NCI-H187 (cell line): Measurements from ENCODE around the gene MED7.

Experiments used
- DNase-seq, 2 experiments: peaks; one replicate each; lab custom pipeline; 2025; lab: John Stamatoyannopoulos, UW

The MED7 gene

DNA sequence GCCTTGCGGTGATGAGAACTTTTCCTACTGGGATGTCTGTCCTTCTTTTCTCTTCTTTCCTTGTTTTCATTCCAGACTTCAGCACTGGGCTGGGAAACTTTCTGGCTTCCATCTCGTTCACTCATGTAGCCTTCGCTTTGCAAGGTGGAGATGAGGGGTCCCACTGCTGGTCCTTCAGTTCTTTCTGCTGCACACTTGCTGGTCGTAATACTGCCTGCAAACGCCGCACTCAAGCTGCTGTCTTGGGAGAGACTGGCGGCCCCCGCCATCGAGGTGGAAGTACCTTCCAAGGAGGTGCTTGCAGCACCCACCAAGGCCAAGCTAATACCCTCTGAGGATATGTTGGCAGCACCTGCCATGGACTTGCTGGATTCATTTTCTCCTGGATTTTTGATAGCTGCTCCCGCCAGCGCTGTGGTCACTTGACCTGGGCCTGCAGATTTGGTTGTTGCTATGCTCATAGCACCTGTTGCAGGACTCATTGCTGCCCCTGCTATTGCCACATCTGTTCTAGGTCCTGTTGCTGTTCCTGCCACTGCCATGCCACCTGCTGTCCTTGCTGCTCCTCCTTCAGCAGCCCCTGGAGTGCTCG is 20.4 kb upstream of the MED7 start:
- no peak for DNase-seq

DNA sequence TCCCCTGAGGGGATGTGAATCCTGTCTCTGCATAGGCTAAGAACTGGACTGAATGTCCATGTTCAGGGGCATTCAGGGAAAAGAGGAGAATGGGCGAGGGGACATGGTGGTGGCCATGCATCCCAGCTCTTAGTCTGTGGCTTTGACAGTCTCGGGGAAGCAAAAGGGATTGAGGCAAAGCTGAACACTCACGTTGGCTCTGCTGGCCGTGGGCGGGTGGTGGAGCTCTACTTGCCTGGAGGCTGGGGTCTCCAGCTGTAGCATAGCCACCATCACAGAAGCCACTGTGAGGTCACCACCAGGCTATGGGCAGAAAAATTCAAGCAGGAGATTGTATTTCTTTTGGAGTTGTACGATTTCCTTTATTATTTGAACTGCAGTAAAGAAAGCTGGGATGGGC is 19.3 kb upstream of the MED7 start:
- DNase-seq: no peak

GRCh38 chr5:157160001-157160400 is 17.3 kb upstream of the MED7 start:
- DNase-seq: no peak

GRCh38 chr5:157159209-157159751 is 16.6 kb upstream of the MED7 start:
- no peak for DNase-seq

DNA sequence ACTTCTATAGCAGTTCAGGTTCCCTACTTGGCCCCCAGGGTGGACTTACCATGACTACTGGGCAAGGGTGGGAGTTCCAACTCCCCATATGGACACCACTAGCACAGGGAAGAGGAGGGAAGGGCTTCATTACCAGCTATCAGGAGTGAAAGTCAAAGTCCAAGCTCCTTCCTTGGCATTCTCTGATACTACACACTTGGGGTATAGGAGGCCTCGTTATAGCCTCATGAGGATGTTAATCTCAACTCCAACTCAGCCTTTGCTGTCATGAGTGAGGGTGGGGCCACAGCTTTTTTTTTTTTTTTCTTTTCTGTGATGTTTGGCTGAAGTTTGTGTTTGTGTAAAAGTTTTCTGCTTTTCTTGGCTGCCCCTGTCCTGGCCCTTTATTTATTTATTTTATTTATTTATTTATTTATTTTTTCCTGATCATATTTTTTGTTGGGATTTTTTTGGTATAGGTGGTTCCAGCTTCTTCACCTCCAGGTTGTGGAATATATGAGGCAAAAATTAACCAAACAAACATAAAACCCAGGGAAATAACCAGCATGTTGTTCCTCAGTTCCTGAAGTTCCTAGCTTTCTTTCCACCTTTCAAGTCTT is 14.7 kb upstream of the MED7 start:
- DNase-seq: no peak

DNA sequence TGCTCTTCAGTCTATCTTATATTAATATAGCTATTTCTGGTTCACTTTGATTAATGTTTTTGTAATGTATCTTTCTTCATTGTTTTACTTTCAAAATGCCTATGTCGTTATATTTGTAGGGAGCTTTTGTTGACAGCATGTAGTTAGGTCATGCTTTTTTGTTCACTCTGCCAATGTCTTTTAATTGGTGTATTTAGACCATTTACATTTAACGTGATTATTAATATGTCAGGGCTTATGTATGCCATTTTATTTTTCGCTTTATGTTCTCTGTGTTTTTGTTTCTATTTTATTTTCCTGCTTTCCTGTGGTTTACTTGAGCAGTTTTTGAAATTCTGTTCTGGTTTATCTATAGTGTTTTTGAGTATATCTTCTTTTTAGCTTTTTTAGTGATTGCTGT is 12.6 kb upstream of the MED7 start:
- DNase-seq: no peak

DNA sequence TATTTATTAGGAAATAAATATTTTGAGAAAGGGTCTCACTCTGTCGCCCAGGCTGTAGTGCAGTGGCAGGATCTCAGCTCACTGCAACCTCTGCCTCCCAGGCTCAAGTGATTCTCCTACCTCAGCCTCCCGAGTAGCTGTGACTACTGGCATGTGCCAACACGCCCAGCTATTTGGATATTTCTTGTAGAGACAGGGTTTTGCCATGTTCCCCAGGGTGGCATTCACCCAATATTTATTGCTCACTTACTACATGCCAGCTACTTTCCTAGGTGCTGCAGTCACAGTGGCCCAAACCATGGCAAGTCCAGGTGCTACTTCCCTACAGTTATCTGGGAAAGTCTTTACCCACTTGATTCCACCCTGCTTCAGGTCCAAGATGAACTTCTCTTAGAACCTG is 8.3 kb upstream of the MED7 start:
- DNase-seq: no peak

GRCh38 chr5:157148734-157149615 is 6.3 kb upstream of the MED7 start:
- DNase-seq: peak; percentile 41 to 53

GRCh38 chr5:157143127-157143971 is 684 bp upstream of the MED7 start:
- DNase-seq: peak in 1 of 2 experiments; percentile 78

GRCh38 chr5:157137691-157138090 is 5.0 kb downstream of the MED7 start:
- no peak for DNase-seq

DNA sequence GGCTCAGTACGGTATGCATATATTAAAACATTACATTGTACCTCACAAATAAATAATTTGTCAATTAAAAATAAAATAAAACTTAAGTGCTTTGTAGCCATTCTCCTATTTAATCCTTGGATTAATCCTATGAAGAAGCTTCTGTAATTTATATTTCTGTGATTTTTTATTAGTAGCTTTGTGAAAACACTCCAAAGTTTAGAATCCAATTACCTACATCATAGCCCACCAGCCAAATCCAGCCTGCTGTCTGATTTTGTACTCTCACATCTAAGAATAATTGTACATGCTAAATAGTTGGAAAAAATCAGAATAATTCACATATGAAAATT is 10.4 kb downstream of the MED7 start:
- no peak for DNase-seq

- DNase-seq: no peak
Measured at GRCh38 chr5:157130925-157131324, 11.7 kb downstream of the MED7 start.

DNA sequence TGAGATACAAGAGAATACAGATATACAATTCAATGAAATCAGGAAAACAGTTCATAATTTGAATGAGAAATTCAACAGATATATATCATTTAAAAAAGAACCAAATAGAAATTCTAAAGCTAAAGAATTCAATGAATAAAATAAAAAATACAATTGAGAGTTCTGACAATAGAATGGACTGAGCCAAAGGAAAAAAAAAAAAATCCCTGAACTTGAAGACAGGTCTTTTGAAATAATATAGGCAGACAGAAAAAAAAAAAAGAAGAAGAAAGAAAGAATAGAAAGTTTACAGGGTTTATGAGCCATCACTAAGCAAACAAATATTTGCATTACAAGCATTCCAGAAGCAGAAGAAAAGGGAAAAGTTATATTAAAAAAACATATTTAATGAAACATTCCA is 21.0 kb downstream of the MED7 start:
- DNase-seq: no peak

GRCh38 chr5:157120102-157120501 is 22.6 kb downstream of the MED7 start:
- no peak for DNase-seq

- no peak for DNase-seq
Measured at GRCh38 chr5:157116483-157116954, 26.1 kb downstream of the MED7 start.

DNA sequence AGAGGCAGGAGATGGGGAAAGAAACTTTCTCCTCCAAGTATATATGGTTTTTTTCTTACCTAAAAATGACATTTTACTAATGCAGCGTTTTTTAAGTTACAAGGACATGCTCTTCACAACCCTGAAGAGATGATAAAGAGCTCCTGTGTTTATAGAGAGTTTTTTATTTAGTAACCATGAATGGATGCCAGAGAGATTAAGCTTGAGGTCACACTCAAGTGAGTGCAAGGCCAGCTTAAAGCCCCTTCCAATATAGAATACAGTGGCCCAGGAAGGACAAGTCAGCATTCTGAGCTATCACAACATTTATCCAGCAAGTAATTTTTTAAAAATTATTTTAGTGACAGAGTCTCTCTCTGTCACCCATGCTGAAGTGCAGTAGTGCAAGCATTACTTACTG is 27.2 kb downstream of the MED7 start:
- no peak for DNase-seq

DNA sequence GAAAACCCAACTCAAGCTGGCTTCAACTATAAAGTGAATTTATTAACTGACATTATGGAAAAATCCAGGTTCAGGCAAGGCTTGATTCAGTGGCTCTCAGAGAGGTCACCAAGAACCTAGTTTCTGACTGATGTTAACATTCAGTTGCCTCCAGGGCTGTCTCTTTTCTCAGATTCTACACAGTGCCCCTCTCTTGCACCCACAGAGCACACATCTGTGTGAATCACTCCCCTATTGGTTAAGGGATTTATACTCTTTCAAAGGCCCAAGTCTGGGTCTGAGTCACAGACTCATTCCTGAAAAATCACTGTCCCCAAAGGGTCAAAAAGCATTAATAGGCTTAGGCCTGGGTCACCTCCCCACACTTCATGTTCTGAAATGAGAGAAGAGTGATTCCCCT is 27.7 kb downstream of the MED7 start:
- no peak for DNase-seq

- DNase-seq: no peak
Measured at GRCh38 chr5:157113002-157113401, 29.7 kb downstream of the MED7 start.

DNA sequence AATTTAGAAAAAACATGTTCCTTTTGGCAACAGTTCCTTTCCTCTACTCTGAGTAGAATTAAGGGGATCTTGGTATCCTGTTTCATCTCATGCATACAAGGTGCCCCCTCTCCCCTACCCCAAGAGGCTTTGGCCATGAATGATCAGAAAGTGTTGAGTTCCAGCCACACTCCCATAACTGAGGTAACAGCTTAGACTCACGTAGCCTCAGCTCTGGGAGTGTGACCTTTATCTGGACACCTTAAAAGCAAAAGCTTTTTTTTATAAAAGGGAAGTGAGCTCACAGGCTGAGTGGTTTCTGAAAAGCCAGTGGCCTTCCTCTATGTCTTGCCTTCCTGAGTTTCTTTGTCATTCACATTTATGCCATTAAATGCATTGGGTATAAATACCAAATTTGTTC is 32.9 kb downstream of the MED7 start:
- no peak for DNase-seq

DNA sequence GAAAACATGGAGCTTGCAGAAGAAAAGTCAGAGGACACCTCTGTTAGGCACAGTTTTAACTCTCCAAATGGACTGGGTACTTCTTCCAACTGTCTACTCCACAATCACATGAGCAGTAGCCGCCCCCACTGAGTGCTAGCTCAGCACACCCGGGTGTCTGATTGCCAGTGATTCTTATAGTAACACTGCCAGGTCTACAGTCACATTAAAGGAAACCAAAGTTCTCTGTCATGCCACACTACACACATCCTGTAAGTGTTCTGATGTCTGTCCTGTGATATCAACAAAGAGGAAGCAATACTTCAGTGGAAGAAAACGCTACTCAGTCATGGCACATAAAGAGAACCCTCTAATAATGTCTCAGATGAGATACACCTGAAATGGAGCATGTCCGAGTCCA is 33.7 kb downstream of the MED7 start, which contains the start of gene HAVCR2:
HAVCR2 (minus strand) TSS at position 69 of the 400 bp plus-strand sequence; CDS start at position 8, 61 bp downstream.
- DNase-seq: peak in 1 of 2 experiments; percentile 26

DNA sequence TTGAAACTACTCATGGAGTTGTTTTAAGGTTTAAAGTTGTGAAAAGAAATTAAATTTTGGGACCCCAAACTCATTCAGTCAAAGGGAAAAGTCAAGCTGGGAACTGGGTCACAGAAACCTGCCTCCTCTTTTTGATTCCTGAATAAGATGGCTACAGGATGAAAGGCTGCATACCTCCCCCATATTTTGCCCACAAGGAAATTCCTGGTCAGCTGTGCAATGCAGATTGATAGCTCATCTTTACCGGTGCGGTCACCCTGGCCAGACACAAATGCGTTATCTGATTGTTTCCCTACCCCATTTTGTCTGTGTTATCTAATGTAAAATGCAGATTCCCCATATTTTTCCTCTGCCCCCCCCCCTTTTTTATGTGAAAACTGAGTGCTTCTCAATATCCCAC is 35.2 kb downstream of the MED7 start:
- DNase-seq: no peak
